Activated CD4-positive, alpha-beta T cell treated with anti-CD3 and anti-CD28 coated beads for 1 hour (primary cell): ENCODE measurements around the gene SMIM10.
"Not testable (repeated sequence)": the region's sequence is repeated elsewhere in the genome, so short reads cannot be mapped to it uniquely, and the experiment has no call there.

ENCODE experiments used
- DNase-seq: peaks from one replicate; pipeline ENCODE4 v3.0.0-alpha.2; 2020

SMIM10 gene

GRCh38 chrX:134990801-134991481, at the start of gene SMIM10:
Gene SMIM10, plus strand, starts transcription at chrX:134990991. Its CDS starts 105 bp downstream, at chrX:134991096.
- DNase-seq, result peak; percentile 7

GRCh38 chrX:134946364-134946763, 44.4 kb upstream of the SMIM10 start:
- DNase-seq, result not testable (repeated sequence)

GRCh38 chrX:134948333-134949241, 42.2 kb upstream of the SMIM10 start:
- no peak for DNase-seq

GRCh38 chrX:134949271-134949670, 41.5 kb upstream of the SMIM10 start:
- DNase-seq, result no peak

GRCh38 chrX:134957836-134958235, 33.0 kb upstream of the SMIM10 start:
- DNase-seq, result no peak

DNA sequence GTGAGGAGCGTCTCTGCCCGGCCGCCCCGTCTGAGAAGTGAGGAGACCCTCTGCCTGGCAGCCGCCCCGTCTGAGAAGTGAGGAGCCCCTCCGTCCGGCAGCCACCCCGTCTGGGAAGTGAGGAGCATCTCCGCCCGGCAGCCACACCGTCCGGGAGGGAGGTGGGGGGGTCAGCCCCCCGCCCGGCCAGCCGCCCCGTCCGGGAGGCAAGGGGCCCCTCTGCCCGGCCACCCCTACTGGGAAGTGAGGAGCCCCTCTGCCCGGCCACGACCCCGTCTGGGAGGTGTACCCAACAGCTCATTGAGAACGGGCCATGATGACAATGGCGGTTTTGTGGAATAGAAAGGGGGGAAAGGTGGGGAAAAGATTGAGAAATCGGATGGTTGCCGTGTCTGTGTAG, 30.4 kb upstream of the SMIM10 start:
- not testable (repeated sequence) for DNase-seq

GRCh38 chrX:134963041-134963440, 27.8 kb upstream of the SMIM10 start:
- DNase-seq, result no peak

- no peak for DNase-seq
These were observed 21.1 kb upstream of the SMIM10 start for GRCh38 chrX:134969726-134970125.

- no peak for DNase-seq
These were observed 18.9 kb upstream of the SMIM10 start for GRCh38 chrX:134971926-134972325.

GRCh38 chrX:134975516-134975915, 15.3 kb upstream of the SMIM10 start:
- no peak for DNase-seq

DNA sequence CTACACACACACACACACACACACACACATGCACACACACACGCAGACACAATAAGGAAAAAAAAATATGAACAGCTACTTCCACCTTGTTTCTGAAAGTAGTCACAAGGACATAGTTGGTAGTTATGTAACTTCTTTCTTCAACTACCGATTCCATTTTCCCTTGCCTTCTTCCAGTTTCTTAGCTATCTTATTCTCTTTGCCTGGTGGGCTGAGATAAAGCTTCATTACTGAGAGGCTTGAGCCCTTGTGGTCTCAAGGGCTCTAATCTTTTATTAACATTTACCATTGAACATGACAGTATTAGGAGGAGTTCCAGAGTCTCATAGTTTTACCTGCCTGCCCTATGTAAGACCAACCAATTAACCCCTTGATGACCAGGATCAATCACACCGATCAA, 8.9 kb upstream of the SMIM10 start:
- DNase-seq, result no peak

DNA sequence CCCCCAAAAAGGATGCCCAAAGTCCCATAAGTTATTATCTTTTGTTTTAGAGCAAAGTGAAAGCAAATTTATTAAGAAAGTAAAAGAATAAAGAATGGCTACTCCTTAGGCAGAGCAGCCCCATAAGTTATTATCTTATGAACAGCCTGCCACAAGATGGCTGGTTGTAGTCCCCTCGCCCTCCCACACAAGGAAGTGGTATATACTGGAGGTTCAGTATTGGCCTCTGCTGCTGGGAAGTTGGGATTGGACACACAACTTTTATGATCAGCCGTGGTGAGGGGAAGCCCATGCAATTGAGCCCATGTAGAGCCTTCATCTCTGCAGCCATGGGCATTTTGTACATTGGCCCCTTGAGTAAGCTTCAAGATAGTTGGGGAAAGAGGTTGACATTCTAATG, 8.0 kb upstream of the SMIM10 start:
- DNase-seq, result no peak

DNA sequence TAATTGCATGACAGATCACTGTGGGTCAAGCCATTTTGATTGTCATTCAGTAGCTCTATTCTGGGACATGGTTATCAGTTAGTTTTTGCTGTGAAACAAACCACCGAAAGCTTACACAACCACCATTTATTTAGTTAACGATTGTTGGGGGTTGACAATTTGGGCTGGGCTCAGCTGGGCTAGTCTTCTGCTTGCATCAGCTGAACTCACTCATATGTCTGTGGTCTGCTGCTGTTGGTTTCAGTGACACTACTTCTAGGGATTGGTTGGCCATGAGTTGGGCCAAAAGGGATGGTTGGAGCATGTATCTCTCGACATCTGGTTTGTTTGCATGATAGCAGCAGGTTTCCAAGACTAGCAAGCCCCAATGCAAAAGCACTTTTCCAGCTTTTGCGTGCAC, 5.3 kb upstream of the SMIM10 start:
- no peak for DNase-seq

GRCh38 chrX:134990475-134990800, 353 bp upstream of the SMIM10 start:
- no peak for DNase-seq

DNA sequence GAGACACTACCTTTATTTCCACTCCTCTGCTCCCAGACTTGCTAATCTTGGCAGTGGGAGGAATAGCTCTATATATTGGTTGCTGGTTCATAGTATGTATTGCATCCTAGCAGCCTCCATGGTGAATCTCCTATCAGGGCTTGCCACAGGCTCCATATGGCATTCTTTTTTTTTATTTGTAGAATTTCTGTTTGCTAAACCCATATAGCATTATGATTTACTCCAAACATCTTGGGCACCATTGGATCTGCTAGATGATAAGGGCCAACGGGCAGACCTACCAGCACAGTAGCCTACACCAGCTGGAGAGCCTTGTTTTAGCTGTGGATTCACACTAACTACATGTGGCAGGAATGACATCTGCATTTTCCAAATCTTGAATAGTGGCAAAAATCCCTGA, 6.9 kb downstream of the SMIM10 start:
- no peak for DNase-seq

DNA sequence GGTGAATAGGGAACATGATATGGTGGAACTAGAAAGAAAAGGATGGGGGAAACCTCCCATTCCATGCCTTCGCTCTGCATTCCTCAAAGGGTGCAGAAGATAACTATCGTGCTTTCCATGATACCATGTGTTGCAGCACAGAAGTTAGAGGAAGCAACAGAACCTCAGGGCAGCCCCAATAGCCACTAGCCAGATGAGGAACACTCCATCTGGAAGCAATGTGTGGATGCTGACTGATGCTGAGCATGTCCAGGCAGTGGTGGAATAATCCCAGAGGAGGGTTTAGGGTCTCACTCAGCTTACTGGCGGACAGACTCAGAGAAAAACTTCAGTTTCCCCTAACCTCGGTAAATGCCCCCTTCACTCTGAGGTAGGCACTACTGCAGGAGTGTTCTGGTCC, 7.5 kb downstream of the SMIM10 start:
- DNase-seq, result no peak

DNA sequence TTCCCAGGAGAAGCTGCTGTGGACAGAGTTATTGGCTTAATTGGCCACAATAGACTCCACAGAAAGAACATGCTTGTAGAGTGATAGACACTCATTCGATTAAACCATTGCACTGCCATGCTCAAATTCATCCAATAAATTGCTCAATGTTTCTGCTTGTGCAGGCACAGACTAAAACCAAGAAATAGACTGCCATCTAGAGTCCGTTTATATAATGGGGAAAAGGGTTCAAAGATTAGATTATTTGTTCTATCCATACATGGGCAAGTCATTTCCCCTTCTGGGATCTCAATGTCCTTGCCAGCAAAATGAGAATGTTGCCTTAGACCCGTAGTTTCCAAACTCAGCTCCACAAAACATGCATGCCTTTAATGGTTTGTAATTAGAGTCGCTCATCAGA, 8.7 kb downstream of the SMIM10 start:
- DNase-seq, result no peak

- DNase-seq, result no peak
These were observed 9.7 kb downstream of the SMIM10 start for GRCh38 chrX:135000516-135000915.

DNA sequence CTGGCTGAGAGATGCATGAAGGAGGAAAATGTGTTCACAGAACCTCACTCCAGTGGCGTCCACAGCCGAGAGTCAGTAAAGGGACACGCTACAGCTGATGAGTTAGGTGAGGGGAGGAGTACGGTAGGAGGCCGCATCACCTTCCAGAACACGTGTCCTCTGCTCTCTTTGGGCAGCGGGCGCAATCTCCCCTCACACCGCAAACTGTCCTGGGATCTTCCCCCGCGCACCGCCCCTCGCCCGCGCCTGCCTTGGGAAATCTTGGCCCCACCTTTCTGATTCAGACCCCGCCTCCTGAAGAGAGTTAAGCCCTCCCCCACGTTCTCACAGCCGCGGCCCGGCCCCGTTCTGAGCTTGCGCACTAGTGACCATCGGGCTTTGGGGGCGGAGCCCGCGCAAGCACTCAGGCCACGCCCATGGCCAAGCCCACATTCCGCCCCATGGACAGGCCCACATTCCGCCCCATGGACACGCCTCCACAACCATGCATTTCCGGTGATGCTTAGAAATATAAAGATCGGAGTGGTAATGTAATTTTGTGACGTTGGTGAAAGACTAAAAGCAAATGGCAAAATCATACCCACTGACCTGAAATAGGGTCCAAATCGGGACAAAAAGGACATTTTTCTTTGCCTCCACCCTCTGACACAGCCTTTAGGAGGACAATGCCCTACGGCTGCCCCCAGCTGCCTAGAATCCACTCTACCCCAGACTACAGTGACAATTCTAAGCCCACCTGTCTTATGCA, 13.3 kb downstream of the SMIM10 start:
- DNase-seq, result peak; percentile 74

DNA sequence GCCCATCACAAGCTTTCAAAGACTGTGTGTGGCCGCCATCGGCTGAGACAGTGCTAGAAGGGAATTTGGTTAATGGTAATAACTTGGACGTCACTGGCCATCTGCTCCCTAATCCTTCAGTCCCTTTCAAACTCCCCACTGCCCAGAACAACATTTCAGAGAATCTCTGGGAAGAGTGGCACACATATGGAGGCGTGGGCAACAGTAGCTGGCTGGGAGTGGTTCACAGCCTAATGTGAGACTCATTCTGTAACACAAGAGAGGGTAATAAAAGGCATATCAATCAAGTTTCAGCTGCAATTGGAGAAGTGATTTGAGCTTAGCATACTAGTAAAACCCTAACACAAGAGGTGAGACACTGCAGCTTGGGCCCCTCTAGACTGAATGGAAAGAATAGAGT, 15.4 kb downstream of the SMIM10 start:
- DNase-seq, result no peak

- DNase-seq, result no peak
These were observed 18.3 kb downstream of the SMIM10 start for GRCh38 chrX:135009057-135009610.

DNA sequence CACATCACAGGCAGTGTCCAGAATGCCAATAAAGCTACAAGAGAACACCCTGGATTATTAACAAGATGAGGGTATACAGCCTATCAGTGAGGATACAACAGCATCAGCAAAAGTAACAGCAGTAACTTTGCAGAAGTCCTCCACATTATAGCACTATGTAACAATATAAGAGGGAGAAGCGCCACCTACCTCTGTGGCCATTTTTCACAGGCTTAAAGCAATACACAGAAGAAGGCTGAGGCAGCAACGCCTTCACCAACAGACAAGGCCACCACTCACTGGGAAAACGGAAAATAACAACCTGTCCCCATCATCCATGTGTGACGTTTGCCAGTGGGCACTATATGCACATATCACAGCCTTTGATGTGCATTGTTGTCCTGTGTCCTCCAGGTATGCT, 19.0 kb downstream of the SMIM10 start:
- no peak for DNase-seq

DNA sequence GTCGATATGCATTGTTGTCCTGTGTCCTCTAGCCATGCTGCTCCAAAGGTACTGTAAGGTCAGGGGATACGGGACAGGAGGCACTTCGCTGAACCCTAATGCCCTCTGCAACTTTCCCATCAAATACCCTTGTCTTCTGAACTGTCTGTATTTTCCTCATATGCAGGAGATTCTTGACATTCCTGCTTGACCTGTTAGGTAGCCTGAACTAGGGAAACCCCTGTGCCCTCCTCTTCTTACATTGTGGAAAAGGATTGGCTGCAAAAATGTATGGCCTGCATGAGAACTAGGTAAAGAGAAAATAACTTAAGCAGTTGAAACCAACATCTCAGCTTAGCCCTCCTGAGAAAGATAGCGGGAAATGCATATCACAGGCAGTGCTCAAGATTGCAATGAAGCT, 20.1 kb downstream of the SMIM10 start:
- no peak for DNase-seq
